H1 (cell line): ENCODE results near the gene HECTD4.

ENCODE experiments used
- CTCF ChIP-seq, 3 experiments: IDR thresholded peaks; 1 replicate in 2 of 3; 2 replicates in 1 of 3; pipeline versions ENCODE4 v1.5.1 to v1.6.1; 2011; ENCODE audit warnings: low read length in 3 of 3, mild to moderate bottlenecking in 3 of 3, inconsistent platforms in 2 of 3, low read depth in 1 of 3, moderate library complexity in 1 of 3; ENCODE audit not compliant: insufficient read depth in 1 of 3; ENCODE audit errors: control extremely low read depth in 1 of 3
- GABPA ChIP-seq: IDR thresholded peaks from 2 replicates; pipeline ENCODE4 v1.6.1; 2011; ENCODE audit warnings: mild to moderate bottlenecking, low read length, moderate library complexity, borderline replicate concordance; ENCODE audit not compliant: insufficient read depth
- GTF2F1 ChIP-seq: IDR thresholded peaks from 2 replicates; pipeline ENCODE4 v1.6.1; 2012; ENCODE audit warnings: low read depth, low read length, improper control_type of control experiment, borderline replicate concordance
- PHF8 ChIP-seq: fragments of 200-600 bp; sonication (generic); conservative IDR thresholded peaks from 2 replicates; pipeline ENCODE4 v1.7.1; 2012; ENCODE audit warnings: low read depth, mild to moderate bottlenecking, inconsistent platforms, low read length, moderate library complexity
- TAF1 ChIP-seq: IDR thresholded peaks from 2 replicates; pipeline ENCODE4 v1.6.1; 2011; ENCODE audit warnings: mild to moderate bottlenecking, low read depth, low read length

DNA sequence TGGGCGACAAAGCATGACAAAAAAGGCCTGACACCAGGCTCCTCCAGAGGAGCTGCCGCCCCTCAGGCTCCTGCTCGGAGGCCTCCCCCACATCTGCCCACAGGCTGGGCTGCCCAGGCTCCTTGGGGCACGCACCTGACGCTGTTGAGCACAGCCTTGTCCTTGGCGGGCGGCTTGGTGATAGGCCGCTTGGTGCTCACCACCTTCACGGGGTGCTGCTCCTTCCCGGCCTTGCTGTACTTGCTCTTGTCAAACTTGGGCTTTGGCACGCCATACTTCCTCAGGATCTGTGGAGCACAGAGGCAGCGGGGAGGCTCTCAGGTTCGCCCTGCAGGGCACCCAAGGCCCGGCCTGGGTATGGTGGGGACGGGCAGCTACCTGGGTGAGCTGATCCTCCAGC lies 203.4 kb downstream of the HECTD4 start:
- TF ChIP-seq CTCF (IDR thresholded peaks at IDR 0.05; ENCODE audit: control extremely low read depth in 1 of 3, insufficient read depth in 1 of 3, low read depth in 1 of 3, low read length in 3 of 3), result no peak
- no peak for TF ChIP-seq GTF2F1
- no peak for TF ChIP-seq PHF8
- TF ChIP-seq TAF1, result no peak
- no peak for TF ChIP-seq GABPA
